Muscle layer of duodenum (tissue), 2 donors: ENCODE data around the gene OR1M1.
A peak's percentile ranks its signal among the peaks of the same experiment; 100 is the strongest.

Experiments used
- H3K27ac ChIP-seq: one replicate; pipeline ENCODE4 v1.7.0; 2013; ENCODE audit warnings: mild to moderate bottlenecking, low read length
- H3K27me3 ChIP-seq: one replicate; pipeline ENCODE4 v1.7.0; 2013; ENCODE audit warnings: low read depth, mild to moderate bottlenecking, control low read depth, low read length
- H3K36me3 ChIP-seq, 2 donors: one replicate each; pipeline ENCODE4 v1.7.0; 2013; ENCODE audit warnings: low read length in 2 of 2, control low read depth in 1 of 2, mild to moderate bottlenecking in 1 of 2; ENCODE audit not compliant: insufficient read depth in 2 of 2, control insufficient read depth in 1 of 2
- H3K4me1 ChIP-seq, 2 donors: one replicate each; pipeline ENCODE4 v1.7.0; 2013; ENCODE audit warnings: low read length in 2 of 2, mild to moderate bottlenecking in 2 of 2, control low read depth in 1 of 2, moderate library complexity in 1 of 2; ENCODE audit not compliant: insufficient read depth in 2 of 2, control insufficient read depth in 1 of 2
- H3K4me3 ChIP-seq, 2 donors: one replicate each; pipeline ENCODE4 v1.7.0; 2013; ENCODE audit warnings: low read length in 2 of 2, low read depth in 1 of 2, mild to moderate bottlenecking in 1 of 2
- H3K9me3 ChIP-seq, 2 donors: one replicate each; pipeline ENCODE4 v1.7.0; 2013; ENCODE audit warnings: low read length in 2 of 2, control low read depth in 1 of 2, mild to moderate bottlenecking in 1 of 2; ENCODE audit not compliant: control insufficient read depth in 1 of 2
- donor health status: healthy.

The OR1M1 gene

DNA sequence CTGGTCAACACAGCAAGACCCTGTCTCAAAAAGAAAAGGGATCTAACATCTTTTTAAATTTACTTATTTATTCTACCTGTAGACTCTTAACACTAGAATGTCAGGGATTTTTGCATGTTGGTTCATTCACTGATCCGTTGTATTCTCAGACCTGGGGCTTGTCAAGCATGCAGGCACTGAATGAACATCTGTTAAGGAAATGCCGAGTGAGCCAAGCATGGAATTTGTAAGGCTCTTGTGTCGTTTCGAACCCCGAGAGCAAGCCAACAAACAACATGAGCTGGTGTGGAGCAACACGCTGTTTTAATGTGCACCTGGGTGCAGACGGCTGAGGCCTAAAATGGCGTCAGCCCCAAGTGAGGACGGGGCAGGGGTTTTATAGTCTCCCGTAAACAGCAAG is 10.0 kb upstream of the OR1M1 start:
- H3K27me3 ChIP-seq: no peaks in the 10 kb centered on the region
- H3K27ac ChIP-seq: no peak overlapping the region
- H3K4me3 ChIP-seq: no peak overlapping the region
- peaks cover 5 to 14% of the 10 kb centered on the region in 2 donors for H3K4me1 ChIP-seq
- H3K9me3 ChIP-seq: no peaks in the 10 kb centered on the region
- no peaks in the 10 kb centered on the region for H3K36me3 ChIP-seq

DNA sequence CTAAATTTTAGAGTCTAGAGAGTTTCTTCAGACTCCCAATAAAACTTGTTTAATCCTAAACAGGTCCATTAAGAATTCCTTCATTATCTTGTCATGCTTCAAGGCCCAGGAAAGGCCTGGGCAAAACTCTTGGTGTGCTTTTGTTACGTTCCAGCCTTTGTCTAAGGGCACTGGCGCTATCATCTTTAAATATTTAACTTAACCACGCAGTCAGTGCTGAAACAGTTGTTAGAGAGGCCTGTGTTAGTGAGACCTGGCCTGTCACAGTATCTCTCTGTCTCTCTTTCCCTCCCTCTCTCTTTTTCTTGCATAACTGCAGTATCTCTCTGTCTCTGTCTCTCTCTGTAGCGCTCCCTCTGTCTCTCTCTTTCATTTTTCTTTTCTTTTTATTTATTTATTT is 8.2 kb upstream of the OR1M1 start:
- Histone ChIP-seq H3K36me3 (no peaks in the 10 kb centered on the region), H3K4me1 (peaks cover 5 to 14% of the 10 kb centered on the region in 2 donors), H3K27ac (no peak overlapping the region)

DNA sequence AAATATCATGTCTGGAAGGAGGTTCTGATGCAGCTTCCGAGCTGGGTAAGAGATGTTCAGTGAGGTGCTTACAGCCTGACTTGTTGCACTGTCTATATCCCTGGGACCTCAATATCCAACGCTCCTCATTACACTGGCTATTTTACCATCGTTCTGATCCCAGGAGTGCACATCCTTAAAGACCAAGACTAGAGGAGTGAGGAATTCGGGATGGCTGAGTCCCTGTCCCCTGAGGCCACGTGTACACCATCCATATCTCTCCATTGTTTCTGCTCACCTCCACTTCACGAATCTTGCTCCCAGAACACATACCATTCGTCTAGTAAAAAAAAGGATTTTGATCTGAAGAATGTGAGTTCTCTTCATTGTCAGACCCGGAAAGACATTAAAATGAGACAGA is 20.5 kb downstream of the OR1M1 start, which contains the start of gene OR7G2:
TSS of gene OR7G2 (minus strand) at position 101 of the 400 bp plus-strand sequence. CDS start 4,232 bp downstream, outside the sequence.
- Histone ChIP-seq H3K4me1 (no peaks in the 10 kb centered on the region), H3K9me3 (no peaks in the 10 kb centered on the region), H3K4me3 (no peak within 1 kb of the TSS), H3K36me3 (no peaks in the 10 kb centered on the region), H3K27me3 (no peaks in the 10 kb centered on the region), H3K27ac (no peak within 1 kb of the TSS)

More for the DNA sequence above, 8.2 kb upstream of the OR1M1 start:
- no peaks in the 10 kb centered on the region for H3K9me3 ChIP-seq
- no peak overlapping the region for H3K4me3 ChIP-seq
- H3K27me3 ChIP-seq: no peaks in the 10 kb centered on the region

DNA sequence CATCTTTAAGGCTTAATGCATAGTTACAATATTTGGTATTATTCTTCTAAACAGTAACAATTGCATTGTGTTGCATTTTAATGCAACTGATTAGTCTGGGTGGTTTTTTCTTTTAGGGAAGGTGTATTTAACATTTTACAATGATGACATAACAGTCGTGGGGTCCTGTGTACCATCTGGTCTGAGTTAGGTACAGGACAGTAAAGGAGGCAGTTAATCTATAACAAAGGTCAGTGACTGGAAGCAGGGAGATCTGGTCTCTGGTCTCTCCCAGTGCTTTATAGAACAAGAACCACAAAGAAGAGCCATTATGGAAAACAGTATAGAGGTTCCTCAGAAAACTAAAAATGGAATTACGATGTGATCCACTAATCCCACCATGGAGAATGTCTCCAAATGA is 23.1 kb downstream of the OR1M1 start:
- H3K9me3 ChIP-seq: no peaks in the 10 kb centered on the region
- H3K36me3 ChIP-seq: no peaks in the 10 kb centered on the region
- H3K27me3 ChIP-seq: no peaks in the 10 kb centered on the region

GRCh38 chr19:9115307-9115813 is 28.5 kb downstream of the OR1M1 start, which contains the start of gene OR7G1:
Gene OR7G1 (minus strand): TSS chr19:9115763. CDS start chr19:9115763, 0 bp downstream.
- no peaks in the 10 kb centered on the region for H3K27me3 ChIP-seq
- no peaks in the 10 kb centered on the region for H3K9me3 ChIP-seq
- H3K4me1 ChIP-seq: no peaks in the 10 kb centered on the region
- H3K4me3 ChIP-seq: no peak within 1 kb of the TSS
- H3K36me3 ChIP-seq: no peaks in the 10 kb centered on the region
- H3K27ac ChIP-seq: no peak within 1 kb of the TSS

More for the DNA sequence above, 23.1 kb downstream of the OR1M1 start:
- Histone ChIP-seq H3K27ac (no peak overlapping the region), H3K4me3 (no peak overlapping the region), H3K4me1 (no peaks in the 10 kb centered on the region)

DNA sequence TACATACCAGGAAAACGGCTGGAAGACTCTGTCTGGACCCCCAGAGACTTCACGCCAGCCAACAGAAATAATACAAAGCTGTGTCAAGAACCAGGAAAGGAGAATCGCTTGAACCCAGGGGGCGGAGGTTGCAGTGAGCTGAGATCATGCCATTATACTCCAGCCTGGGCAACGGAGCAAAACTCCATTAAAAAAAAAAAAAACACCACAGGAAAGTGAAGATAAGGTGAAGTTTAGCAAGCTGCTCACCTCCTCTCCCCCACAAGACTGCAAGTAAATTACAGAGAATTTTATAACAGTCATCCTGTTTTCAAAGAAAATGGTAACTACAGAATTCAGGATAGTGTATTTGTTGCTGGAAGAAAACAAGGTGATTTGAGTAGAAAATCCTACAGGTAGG is 29.7 kb downstream of the OR1M1 start:
- Histone ChIP-seq H3K27ac (no peak overlapping the region), H3K4me3 (no peak overlapping the region), H3K9me3 (no peaks in the 10 kb centered on the region), H3K4me1 (no peaks in the 10 kb centered on the region), H3K27me3 (no peaks in the 10 kb centered on the region), H3K36me3 (no peaks in the 10 kb centered on the region)

GRCh38 chr19:9126900-9127405 is 40.1 kb downstream of the OR1M1 start, which contains the start of gene OR7G3:
Gene OR7G3 (minus strand): TSS chr19:9126950. CDS start chr19:9126950, 0 bp downstream.
- Histone ChIP-seq H3K36me3 (no peaks in the 10 kb centered on the region), H3K4me1 (no peaks in the 10 kb centered on the region), H3K4me3 (no peak within 1 kb of the TSS), H3K9me3 (no peaks in the 10 kb centered on the region), H3K27ac (no peak within 1 kb of the TSS), H3K27me3 (no peaks in the 10 kb centered on the region)

DNA sequence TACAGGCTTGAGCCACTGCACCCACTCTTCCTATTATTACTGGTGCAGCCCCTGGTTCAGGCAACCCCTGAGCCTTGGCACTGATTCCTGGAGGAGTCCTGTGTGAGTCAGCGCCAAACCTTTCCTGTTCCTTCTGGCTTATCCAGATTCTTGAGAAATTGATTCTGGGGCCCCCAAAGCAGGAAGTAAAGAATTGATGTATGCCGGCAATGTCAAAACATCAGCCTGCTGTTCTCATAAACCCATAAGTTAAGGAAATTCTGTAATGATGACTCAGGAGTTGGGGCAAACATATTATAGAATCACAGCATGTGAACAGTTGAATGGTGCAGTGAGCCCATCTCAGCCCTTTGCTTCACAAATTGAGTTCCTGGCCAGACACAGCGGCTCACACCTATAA is 41.3 kb downstream of the OR1M1 start:
- Histone ChIP-seq H3K27ac (no peak overlapping the region), H3K9me3 (no peaks in the 10 kb centered on the region), H3K4me3 (no peak overlapping the region), H3K4me1 (no peaks in the 10 kb centered on the region), H3K36me3 (no peaks in the 10 kb centered on the region), H3K27me3 (no peaks in the 10 kb centered on the region)

DNA sequence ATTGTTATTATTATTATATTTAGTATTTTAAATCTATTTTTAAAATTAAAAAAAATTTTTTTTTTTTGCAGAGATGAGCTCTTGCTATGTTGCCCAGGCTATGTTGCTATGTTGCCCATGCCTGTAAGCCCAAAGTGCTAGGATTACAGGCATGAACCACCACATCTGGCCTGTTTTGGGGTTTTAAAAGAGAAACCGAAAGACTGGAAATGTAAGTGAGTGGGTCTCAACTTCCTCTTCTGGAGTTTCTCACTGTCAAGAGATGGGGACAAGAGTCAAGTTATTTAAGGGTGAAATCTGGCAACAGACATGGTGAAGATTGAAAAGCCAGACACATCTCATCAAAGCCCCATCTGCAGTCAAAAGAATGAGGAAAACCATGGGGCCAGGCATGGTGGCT is 44.1 kb downstream of the OR1M1 start:
- H3K36me3 ChIP-seq: no peaks in the 10 kb centered on the region
- H3K27ac ChIP-seq: no peak overlapping the region
- no peak overlapping the region for H3K4me3 ChIP-seq
- H3K4me1 ChIP-seq: no peaks in the 10 kb centered on the region
- no peaks in the 10 kb centered on the region for H3K9me3 ChIP-seq
- H3K27me3 ChIP-seq: no peaks in the 10 kb centered on the region

DNA sequence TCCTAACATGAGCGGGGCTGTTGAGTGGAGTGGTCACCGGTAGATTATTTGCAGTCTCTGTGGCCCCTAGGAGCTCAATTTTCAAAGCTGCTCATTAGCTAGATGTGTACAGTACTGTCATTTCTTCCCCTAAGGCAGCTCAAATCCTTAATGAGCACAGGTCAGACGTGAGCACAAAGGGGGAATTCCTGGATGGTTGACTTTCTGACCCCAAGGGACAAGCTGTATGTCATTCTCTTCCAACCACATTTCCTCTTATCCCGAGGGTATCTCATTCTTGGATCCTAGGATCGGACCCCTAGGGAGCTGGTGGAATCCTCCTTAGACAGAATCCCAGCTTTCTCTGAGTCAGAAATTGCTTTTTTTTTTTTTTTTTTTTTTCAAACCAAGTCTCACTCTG is 45.6 kb downstream of the OR1M1 start:
- H3K36me3 ChIP-seq: no peaks in the 10 kb centered on the region
- H3K27me3 ChIP-seq: no peaks in the 10 kb centered on the region
- no peak overlapping the region for H3K4me3 ChIP-seq
- H3K27ac ChIP-seq: no peak overlapping the region
- H3K9me3 ChIP-seq: no peaks in the 10 kb centered on the region
- H3K4me1 ChIP-seq: no peaks in the 10 kb centered on the region

- peak overlapping the region; percentile 83 to 90 for H3K4me3 ChIP-seq
- H3K36me3 ChIP-seq: no peaks in the 10 kb centered on the region
- no peaks in the 10 kb centered on the region for H3K27me3 ChIP-seq
- H3K9me3 ChIP-seq: peaks cover 2 to 4% of the 10 kb centered on the region in 2 donors
- H3K4me1 ChIP-seq: peaks cover 12 to 16% of the 10 kb centered on the region in 2 donors
- H3K27ac ChIP-seq: peak overlapping the region; percentile 98
Measured at GRCh38 chr19:9139609-9140158, 52.8 kb downstream of the OR1M1 start.
